ENCODE data around the gene GPX4. TPM values are rescaled to one million over a fixed set of nuclear protein-coding genes. Genes with fewer than 3 reads are reported as not detected.
"Not testable (repeated sequence)": the region's sequence is repeated elsewhere in the genome, so short reads cannot be mapped to it uniquely, and the experiment has no call there.

The GPX4 gene
- total RNA-seq, 6 donors from 2014 or later, result 370 to 717 (median 484) TPM

DNA sequence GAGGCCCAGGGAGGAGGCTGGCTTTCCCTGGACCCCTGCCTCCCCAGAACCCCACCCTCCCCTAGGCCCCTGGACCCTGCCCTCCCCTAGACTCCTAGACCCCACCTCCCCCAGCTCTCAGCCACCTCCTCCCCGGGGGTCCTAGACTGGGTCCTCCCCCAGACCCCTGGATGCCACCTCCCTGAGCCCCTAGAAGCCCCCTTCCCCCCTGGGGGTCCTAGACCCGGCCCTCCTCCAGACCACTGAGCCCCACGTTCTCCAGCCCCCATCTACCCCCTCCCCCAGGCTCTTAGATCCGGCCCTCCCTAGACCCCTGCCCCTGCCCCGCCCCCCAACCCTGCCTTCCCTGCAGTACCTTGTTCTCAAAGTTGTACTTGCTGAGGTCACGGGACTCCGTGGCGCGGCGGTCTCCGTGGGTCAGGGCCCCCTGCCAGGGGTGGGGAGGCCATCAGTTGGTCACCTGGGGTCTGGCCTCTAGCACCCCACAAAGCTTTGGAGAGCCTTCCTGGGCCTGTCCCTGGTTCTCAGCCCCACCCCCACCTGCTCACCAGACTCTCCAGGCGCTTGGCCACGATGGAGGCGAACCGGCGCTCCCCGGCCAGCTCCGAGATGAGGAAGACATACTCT is 8.0 kb downstream of the GPX4 start:
- Histone ChIP-seq H3K4me1 (peaks cover 22 to 41% (median 29%) of the 10 kb centered on the region in 4 donors), H3K9me3 (no peaks in the 10 kb centered on the region), H3K36me3 (peaks cover 41 to 99% (median 96%) of the 10 kb centered on the region in 4 donors), H3K27me3 (no peaks in the 10 kb centered on the region), H3K4me3 (no peak overlapping the region), H3K27ac (peak overlapping the region in 3 of 4 donors; percentile 18 to 88 (median 83))
- TF ChIP-seq, protein P1, sequence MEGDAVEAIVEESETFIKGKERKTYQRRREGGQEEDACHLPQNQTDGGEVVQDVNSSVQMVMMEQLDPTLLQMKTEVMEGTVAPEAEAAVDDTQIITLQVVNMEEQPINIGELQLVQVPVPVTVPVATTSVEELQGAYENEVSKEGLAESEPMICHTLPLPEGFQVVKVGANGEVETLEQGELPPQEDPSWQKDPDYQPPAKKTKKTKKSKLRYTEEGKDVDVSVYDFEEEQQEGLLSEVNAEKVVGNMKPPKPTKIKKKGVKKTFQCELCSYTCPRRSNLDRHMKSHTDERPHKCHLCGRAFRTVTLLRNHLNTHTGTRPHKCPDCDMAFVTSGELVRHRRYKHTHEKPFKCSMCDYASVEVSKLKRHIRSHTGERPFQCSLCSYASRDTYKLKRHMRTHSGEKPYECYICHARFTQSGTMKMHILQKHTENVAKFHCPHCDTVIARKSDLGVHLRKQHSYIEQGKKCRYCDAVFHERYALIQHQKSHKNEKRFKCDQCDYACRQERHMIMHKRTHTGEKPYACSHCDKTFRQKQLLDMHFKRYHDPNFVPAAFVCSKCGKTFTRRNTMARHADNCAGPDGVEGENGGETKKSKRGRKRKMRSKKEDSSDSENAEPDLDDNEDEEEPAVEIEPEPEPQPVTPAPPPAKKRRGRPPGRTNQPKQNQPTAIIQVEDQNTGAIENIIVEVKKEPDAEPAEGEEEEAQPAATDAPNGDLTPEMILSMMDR (IDR thresholded peaks at IDR 0.05), result no peak
- no peak for TF ChIP-seq POLR2AphosphoS5 (IDR thresholded peaks at IDR 0.05)
- no peak for TF ChIP-seq POLR2A (IDR thresholded peaks at IDR 0.05)
- TF ChIP-seq EP300 (IDR thresholded peaks at IDR 0.05), result no peak
- DNase-seq (no peak), ATAC-seq (ENCODE audit: low FRiP score in 2 of 2) (no peak)
- WGBS, 2 donors, result 67 to 81% methylated on average over 3 to 7 of the region's 18 CpGs

DNA sequence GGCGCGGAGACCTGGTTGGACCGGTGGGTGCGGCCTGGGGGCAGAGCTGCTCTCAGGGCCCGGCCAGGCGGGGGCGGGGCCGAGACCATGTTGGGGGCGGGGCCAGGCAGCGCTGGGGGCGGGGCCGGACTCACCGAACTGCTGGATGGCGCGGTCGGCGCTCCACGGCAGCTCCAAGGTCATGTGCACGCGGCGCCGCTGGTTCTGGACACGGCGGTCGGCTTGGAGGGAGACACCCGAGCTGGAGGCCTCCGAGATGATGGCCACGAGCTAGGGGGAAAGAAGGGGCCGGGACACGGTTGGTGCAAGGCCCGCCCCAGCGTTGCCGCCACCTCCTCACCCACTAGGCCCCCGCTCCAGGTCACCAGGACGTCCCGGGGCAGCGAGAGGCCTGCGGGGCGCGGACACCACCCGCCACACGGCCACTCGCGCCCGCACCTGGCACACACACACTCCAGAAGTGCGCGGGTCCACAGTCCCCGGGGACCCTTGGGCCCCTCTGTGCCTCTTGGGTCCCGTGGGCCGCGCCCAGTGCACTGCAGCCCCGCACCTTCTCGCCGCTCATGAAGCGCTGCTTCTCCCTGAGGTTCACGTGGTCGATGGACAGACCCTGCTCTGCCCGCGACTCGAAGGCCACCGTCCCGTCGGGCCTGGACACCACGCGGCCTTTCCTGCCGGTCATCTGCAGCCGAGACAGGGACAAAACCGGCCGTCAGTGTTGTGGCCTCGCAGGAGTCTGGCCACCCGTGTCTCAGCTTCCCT is 8.7 kb downstream of the GPX4 start:
- Histone ChIP-seq H3K27ac (peak overlapping the region; percentile 18 to 88 (median 80)), H3K4me3 (no peak overlapping the region), H3K9me3 (no peaks in the 10 kb centered on the region), H3K4me1 (peaks cover 21 to 36% (median 23%) of the 10 kb centered on the region in 4 donors), H3K27me3 (no peaks in the 10 kb centered on the region), H3K36me3 (peaks cover 41 to 99% (median 96%) of the 10 kb centered on the region in 4 donors)
- 87 to 91% methylated on average over 34 to 36 of the region's 71 CpGs for WGBS, 2 donors
- ATAC-seq (ENCODE audit: low FRiP score in 2 of 2) (peak; percentile 39 to 62), DNase-seq (peak; percentile 82 to 93)
- TF ChIP-seq POLR2A (IDR thresholded peaks at IDR 0.05), result no peak
- TF ChIP-seq EP300 (IDR thresholded peaks at IDR 0.05), result no peak
- no peak for TF ChIP-seq POLR2AphosphoS5 (IDR thresholded peaks at IDR 0.05)
- TF ChIP-seq, protein P1 (IDR thresholded peaks at IDR 0.05), result no peak

DNA sequence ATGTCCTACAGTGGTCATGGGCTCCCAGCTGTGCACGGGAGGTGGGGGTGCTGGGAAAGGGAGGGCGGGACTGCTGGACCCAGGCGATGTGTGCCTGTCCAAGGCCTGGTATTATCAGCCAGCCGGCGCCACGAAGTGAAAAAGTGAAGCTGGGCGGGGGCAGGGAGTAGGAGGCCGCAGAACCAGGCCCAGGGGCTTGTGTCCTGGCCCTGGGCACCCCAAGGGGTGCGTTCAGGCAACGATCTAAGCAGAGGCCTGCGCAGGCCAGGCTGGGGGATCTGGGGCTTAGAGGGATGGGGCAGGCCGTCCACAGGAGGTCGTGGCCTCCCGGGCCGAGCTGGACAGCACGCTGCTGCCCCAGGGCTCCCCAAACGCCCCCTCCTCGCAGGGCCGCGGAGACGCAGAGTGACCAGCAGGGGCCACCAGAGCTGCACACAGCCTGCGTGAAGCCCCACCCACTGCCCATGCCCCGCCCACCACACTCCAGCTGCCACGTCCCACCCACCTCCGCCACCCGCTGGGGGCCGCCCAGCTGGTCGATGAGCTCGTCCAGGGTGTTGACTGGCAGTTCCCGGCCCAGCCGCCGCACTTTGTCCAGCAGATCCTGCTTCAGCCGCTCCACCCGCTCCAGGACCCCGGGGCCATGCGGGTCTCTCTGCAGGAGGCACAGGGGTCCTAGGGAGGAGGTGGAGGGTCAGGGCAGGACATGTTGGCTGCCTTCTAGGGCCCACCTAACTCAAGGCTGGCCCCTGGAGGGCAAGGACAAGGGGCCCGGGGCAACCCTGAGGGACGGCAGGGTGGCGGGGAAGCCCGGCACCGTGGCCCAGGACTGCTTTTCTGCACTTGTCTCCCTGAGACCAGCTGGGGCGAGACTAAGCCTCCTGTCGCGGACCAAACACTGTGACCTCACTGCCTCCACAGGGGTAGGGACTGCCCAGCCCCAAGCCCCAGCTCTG is 9.5 kb downstream of the GPX4 start:
- Histone ChIP-seq H3K4me3 (no peak overlapping the region), H3K4me1 (peaks cover 20 to 31% (median 23%) of the 10 kb centered on the region in 4 donors), H3K9me3 (no peaks in the 10 kb centered on the region), H3K27me3 (no peaks in the 10 kb centered on the region), H3K27ac (peak overlapping the region; percentile 61 to 88 (median 80)), H3K36me3 (peaks cover 44 to 99% (median 97%) of the 10 kb centered on the region in 4 donors)
- peak; percentile 97 to 98 for DNase-seq
- peak; percentile 92 to 93 for ATAC-seq (ENCODE audit: low FRiP score in 2 of 2)
- 69 to 70% methylated on average over 10 to 19 of the region's 44 CpGs for WGBS, 2 donors
- TF ChIP-seq, protein P1 (IDR thresholded peaks at IDR 0.05), result peak; percentile 89 to 98 (median 96)
- TF ChIP-seq POLR2AphosphoS5 (IDR thresholded peaks at IDR 0.05) (peak in 1 of 2 donors; percentile 74), POLR2A (IDR thresholded peaks at IDR 0.05) (no peak), EP300 (IDR thresholded peaks at IDR 0.05) (no peak)

DNA sequence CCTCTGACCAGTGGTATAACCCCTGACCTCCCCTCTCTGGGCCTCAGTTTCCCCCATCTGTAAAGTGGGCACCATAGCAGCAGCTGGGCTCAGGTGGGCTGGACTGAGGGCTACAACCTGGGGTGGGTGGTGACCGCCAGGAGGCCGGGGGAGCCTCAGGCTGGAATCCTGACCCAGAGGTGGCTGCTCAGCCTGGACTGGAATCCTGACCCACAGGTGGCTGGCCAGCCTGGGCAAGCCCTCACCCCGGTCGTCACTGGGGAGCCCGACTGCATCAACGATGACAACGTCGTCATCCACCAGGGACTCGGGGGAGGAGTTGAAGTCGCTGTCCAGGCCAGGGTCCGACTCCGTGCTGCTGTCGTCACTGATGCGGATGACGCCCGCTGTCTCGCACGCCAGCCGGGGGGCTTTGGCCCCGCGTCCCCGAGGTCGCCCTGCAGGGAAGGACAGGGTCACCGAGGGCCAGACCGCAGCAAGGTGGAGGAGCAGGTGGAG is 10.2 kb downstream of the GPX4 start:
- Histone ChIP-seq H3K4me1 (peaks cover 20 to 31% (median 23%) of the 10 kb centered on the region in 4 donors), H3K27ac (peak overlapping the region; percentile 61 to 88 (median 80)), H3K4me3 (no peak overlapping the region), H3K9me3 (no peaks in the 10 kb centered on the region), H3K27me3 (no peaks in the 10 kb centered on the region), H3K36me3 (peaks cover 45 to 99% (median 97%) of the 10 kb centered on the region in 4 donors)
- ATAC-seq (ENCODE audit: low FRiP score in 2 of 2) (no peak), DNase-seq (peak in 1 of 2 donors; percentile 84)
- TF ChIP-seq, protein P1 (IDR thresholded peaks at IDR 0.05), result no peak
- TF ChIP-seq POLR2A (IDR thresholded peaks at IDR 0.05) (no peak), POLR2AphosphoS5 (IDR thresholded peaks at IDR 0.05) (no peak), EP300 (IDR thresholded peaks at IDR 0.05) (no peak)
- 92 to 98% methylated on average over 23 to 25 of the region's 25 CpGs for WGBS, 2 donors

DNA sequence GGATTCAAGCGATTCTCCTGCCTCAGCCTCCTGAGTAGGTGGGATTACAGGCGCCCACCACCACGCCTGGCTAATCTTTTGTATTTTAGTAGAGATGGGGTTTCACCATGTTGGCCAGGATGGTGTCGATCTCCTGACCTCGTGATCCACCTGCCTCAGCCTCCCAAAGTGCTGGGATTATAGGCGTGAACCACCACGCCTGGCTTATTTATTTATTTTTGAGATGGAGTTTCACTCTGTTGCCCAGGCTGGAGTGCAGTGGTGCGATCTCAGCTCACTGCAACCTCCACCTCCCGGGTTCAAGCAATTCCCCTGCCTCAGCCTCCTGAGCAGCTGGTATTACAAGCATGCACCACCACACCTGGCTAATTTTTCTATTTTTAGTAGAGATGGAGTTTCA is 10.9 kb downstream of the GPX4 start:
- not testable (repeated sequence) for H3K9me3 ChIP-seq; H3K4me3 ChIP-seq; ATAC-seq (ENCODE audit: low FRiP score in 2 of 2); H3K27me3 ChIP-seq; DNase-seq
- Histone ChIP-seq H3K4me1 (peaks cover 20 to 31% (median 23%) of the 10 kb centered on the region in 4 donors), H3K36me3 (peaks cover 49 to 99% (median 97%) of the 10 kb centered on the region in 4 donors), H3K27ac (peak overlapping the region in 2 of 4 donors; percentile 78 to 83)
- 92 to 98% methylated on average over 7 to 9 of the region's 9 CpGs for WGBS, 2 donors
